Caco-2 (cell line): ENCODE results near the gene CYB5D1. TPM values are rescaled to one million over a fixed set of nuclear protein-coding genes. Genes with fewer than 3 reads are reported as not detected.

Source experiments
- BruUV-seq: library from RNA; stranded (reverse); fragments of 400-500 nt; replicated peaks from 2 replicates; lab custom pipeline; 2021; lab: Mats Ljungman, UMichigan
- CTCF ChIA-PET: fragments of 300-600 bp; sonication (Branson Sonifier 250); formaldehyde crosslinking; loops from one replicate; lab custom pipeline; 2022; ENCODE audit warnings: antibody characterized with exemption; lab: Charles Lee
- POLR2A ChIA-PET: fragments of 300-600 bp; sonication (Branson Sonifier 250); formaldehyde crosslinking; loops from one replicate; lab custom pipeline; 2022; ENCODE audit warnings: antibody characterized with exemption; lab: Charles Lee
- DNase-seq, 2 experiments: peaks; one replicate each; pipeline versions ENCODE4 v3.0.0 to v3.0.0-alpha.2; 2020 to 2022
- H3K27me3 ChIP-seq: replicated peaks from 2 replicates; pipeline ENCODE4 v1.6.0; 2011; ENCODE audit warnings: low read length; ENCODE audit not compliant: control insufficient read depth, insufficient read depth
- H3K36me3 ChIP-seq: 2 replicates; pipeline ENCODE4 v1.5.1; 2011; ENCODE audit warnings: low read length; ENCODE audit not compliant: control insufficient read depth, insufficient read depth
- H3K4me1 ChIP-seq: fragments of 250-450 bp; sonication (Bioruptor Pico); 2 replicates; pipeline ENCODE4 v1.5.1; 2020; ENCODE audit warnings: mild to moderate bottlenecking
- H3K4me3 ChIP-seq: 2 replicates; pipeline ENCODE4 v1.5.1; 2011; ENCODE audit warnings: low read depth, mild to moderate bottlenecking, control low read depth, low read length
- H3K9me3 ChIP-seq: fragments of 250-450 bp; sonication (Bioruptor Pico); 2 replicates; pipeline ENCODE4 v1.5.1; 2020; ENCODE audit warnings: mild to moderate bottlenecking, moderate library complexity
- H3K27ac Mint-ChIP-seq: one replicate; pipeline ENCODE4 v1.8.0; 2022; ENCODE audit warnings: mixed read lengths; ENCODE audit not compliant: unreplicated experiment
- H3K27me3 Mint-ChIP-seq: one replicate; pipeline ENCODE4 v1.8.0; 2022; ENCODE audit warnings: mixed read lengths; ENCODE audit not compliant: insufficient read depth, unreplicated experiment
- H3K36me3 Mint-ChIP-seq: one replicate; pipeline ENCODE4 v1.8.0; 2022; ENCODE audit warnings: mild to moderate bottlenecking, mixed read lengths; ENCODE audit not compliant: insufficient read depth, unreplicated experiment
- H3K4me1 Mint-ChIP-seq: one replicate; pipeline ENCODE4 v1.8.0; 2022; ENCODE audit warnings: low read depth, mixed read lengths; ENCODE audit not compliant: unreplicated experiment
- H3K4me3 Mint-ChIP-seq: one replicate; pipeline ENCODE4 v1.8.0; 2022; ENCODE audit warnings: mild to moderate bottlenecking, moderate library complexity, mixed read lengths; ENCODE audit not compliant: unreplicated experiment
- H3K9me3 Mint-ChIP-seq: one replicate; pipeline ENCODE4 v1.8.0; 2022; ENCODE audit warnings: mixed read lengths; ENCODE audit not compliant: unreplicated experiment
- CTCF ChIP-seq, 2 experiments: fragments of 200-600 bp in 1 of 2; IDR thresholded peaks; 1 replicate in 1 of 2; 2 replicates in 1 of 2; pipeline versions ENCODE4 v1.5.1 to v1.8.0; 2011 to 2022; ENCODE audit warnings: antibody characterized with exemption in 1 of 2, control low read depth in 1 of 2, inconsistent platforms in 1 of 2, low read depth in 1 of 2, low read length in 1 of 2, mild to moderate bottlenecking in 1 of 2, moderate library complexity in 1 of 2; ENCODE audit not compliant: insufficient read depth in 1 of 2, severe bottlenecking in 1 of 2, unreplicated experiment in 1 of 2
- intact Hi-C: fragments of 100-400 bp; cut with micrococcal nuclease; formaldehyde crosslinking; loops from one replicate; pipeline ENCODE4 v1.10.0; 2022; ENCODE audit not compliant: unreplicated experiment
- total RNA-seq: library from RNA; stranded (reverse); gene quantifications from 2 replicates; pipeline ENCODE4 v1.2.3, GENCODE V29; 2022

Gene CYB5D1
- total RNA-seq, 1 experiment from 2014 or later, result 6.1 TPM

GRCh38 chr17:7844292-7845154 lies 13.3 kb upstream of the CYB5D1 start:
- Histone ChIP-seq H3K4me1 (peaks cover 18% of the 10 kb centered on the region), H3K27me3 (no peaks in the 10 kb centered on the region), H3K36me3 (no peaks in the 10 kb centered on the region; the same call in 1 of the 2 replicates), H3K4me3 (peak overlapping the region; percentile 68), H3K9me3 (no peaks in the 10 kb centered on the region)
- Mint-ChIP-seq H3K4me3 (peak overlapping the region; percentile 82), H3K27me3 (no peaks in the 10 kb centered on the region), H3K4me1 (peaks cover 12% of the 10 kb centered on the region), H3K36me3 (peaks cover 60% of the 10 kb centered on the region), H3K27ac (peak overlapping the region; percentile 98), H3K9me3 (no peaks in the 10 kb centered on the region)
- intact Hi-C loops, result no loop called here
- no peak for TF ChIP-seq CTCF (IDR thresholded peaks at IDR 0.05; ENCODE audit: insufficient read depth in 1 of 2, low read depth in 1 of 2, low read length in 1 of 2, severe bottlenecking in 1 of 2, unreplicated experiment in 1 of 2)
- BruUV-seq, result TSS peak; percentile 19
- ChIA-PET CTCF (interaction anchor here (0.6 to 1.6 kb wide), 5 partner anchors 9 to 230 kb away, joined by 3 to 6 read pairs (median 4); partner anchors contain the start of genes FXR2 and NAA38), POLR2A (interaction anchor here (0.8 to 3.8 kb wide), 4 partner anchors 8 to 71 kb away, joined by 3 to 27 read pairs (median 6); partner anchors contain the start of genes CYB5D1, NAA38 and RNF227)
- DNase-seq, result peak; percentile 88

- H3K9me3 Mint-ChIP-seq, result no peaks in the 10 kb centered on the region
- Histone ChIP-seq H3K9me3 (no peaks in the 10 kb centered on the region), H3K36me3 (no peaks in the 10 kb centered on the region; the same call in 1 of the 2 replicates), H3K4me3 (peak overlapping the region; percentile 68; the same call in 1 of the 2 replicates), H3K4me1 (peaks cover 8% of the 10 kb centered on the region), H3K27me3 (no peaks in the 10 kb centered on the region)
- intact Hi-C loops, result no loop called here
- ChIA-PET CTCF (interaction anchor here (1.2 to 1.6 kb wide), 4 partner anchors 10 to 102 kb away, joined by 3 to 6 read pairs (median 5); partner anchors contain the start of gene NAA38), POLR2A (interaction anchor here (0.8 to 3.8 kb wide), 4 partner anchors 9 to 70 kb away, joined by 3 to 27 read pairs (median 6); partner anchors contain the start of genes CYB5D1, NAA38 and RNF227)
- no TSS peak for BruUV-seq
- H3K27me3 Mint-ChIP-seq, result no peaks in the 10 kb centered on the region
- no peak for DNase-seq
- no peak overlapping the region for H3K27ac Mint-ChIP-seq
- peaks cover 7% of the 10 kb centered on the region for H3K4me1 Mint-ChIP-seq
- peaks cover 70% of the 10 kb centered on the region for H3K36me3 Mint-ChIP-seq
- TF ChIP-seq CTCF (IDR thresholded peaks at IDR 0.05; ENCODE audit: insufficient read depth in 1 of 2, low read depth in 1 of 2, low read length in 1 of 2, severe bottlenecking in 1 of 2, unreplicated experiment in 1 of 2), result no peak
- peak overlapping the region; percentile 82 for H3K4me3 Mint-ChIP-seq
Observed at GRCh38 chr17:7845359-7846062, 12.3 kb upstream of the CYB5D1 start.
